Measurements from ENCODE around the gene GPATCH2. TPM values are rescaled to one million over a fixed set of nuclear protein-coding genes. Genes with fewer than 3 reads are reported as not detected.

GPATCH2 gene
- 8.0 and 15.5 TPM in 2 replicates for total RNA-seq

DNA sequence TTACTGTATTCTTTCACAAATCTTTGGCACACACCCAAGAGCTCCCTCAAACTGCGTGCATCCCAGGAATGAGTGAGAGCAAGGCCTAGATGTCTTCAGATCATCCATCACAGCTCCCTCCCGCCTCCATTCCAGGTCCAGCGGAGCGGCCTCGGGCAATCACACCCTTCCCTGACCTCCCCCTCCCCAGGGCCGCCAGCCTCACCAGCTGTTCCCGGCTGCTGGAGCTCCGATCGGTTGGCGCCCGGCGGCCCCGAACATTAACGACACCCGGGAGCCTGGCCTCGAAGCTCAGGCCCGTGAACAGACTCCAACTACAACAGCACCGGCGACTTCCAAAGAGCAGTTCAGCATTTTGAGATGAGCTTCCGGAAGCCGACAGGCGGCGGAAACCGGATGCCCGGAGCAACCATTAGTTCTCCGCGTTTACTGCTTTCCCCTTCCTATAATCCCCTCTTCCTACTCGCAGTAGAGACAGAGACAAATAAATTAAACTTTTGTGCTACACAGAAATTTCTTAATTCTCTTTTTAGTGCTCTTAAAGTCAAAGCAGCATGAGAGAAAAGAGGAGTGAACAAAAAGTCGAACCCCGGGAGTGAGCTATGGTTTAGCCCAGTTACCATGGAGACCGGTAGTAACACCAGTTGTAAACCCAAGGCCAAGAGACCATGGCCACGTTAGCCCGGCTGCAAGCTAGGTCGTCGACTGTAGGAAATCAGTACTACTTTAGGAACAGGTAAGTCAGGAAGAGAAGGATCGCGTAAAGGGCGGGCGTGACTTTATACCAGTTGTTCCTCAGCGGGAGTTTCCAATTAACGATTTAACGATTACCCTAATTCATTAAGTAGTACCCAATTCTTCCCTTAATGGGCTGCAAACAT lies at the start of gene GPATCH2, which contains the start of gene SPATA17:
Gene GPATCH2 (minus strand): TSS at position 380 of the 881 bp plus-strand sequence. CDS start 119 bp downstream, at position 261.
Gene SPATA17 (plus strand): TSS at position 634 of the 881 bp plus-strand sequence. CDS start 35 bp downstream, at position 669.

Other genes with a start within 250 kb of the GPATCH2 start
- 0.56 and 1.0 TPM in 2 replicates for gene SPATA17, start 254 bp upstream of the GPATCH2 start, total RNA-seq